NCI-H510A (cell line): ENCODE results near the gene KRTAP12-1.
"Not testable (repeated sequence)": the region's sequence is repeated elsewhere in the genome, so short reads cannot be mapped to it uniquely, and the experiment has no call there.

Experiments
- DNase-seq: peaks from one replicate; lab custom pipeline; 2025; lab: John Stamatoyannopoulos, UW

The KRTAP12-1 gene

DNA sequence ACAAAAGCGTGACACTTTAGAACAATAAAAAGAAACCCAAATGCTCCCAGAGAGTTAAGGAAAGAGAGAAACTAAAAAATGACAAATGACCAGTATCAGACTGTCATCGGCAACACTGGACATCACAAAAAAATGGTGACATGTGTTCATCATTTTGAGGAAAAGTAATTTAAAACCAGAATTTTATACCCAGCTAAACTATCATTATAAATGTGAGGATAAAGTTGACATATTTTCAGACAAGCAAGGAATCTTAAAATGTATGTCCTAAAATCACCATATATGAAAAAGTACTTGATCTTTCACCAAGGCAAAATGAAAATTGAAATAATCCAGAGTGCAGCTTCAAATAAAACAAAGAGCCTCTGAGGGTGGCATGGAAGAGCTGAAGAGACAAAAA lies 37.1 kb downstream of the KRTAP12-1 start:
- no peak for DNase-seq

DNA sequence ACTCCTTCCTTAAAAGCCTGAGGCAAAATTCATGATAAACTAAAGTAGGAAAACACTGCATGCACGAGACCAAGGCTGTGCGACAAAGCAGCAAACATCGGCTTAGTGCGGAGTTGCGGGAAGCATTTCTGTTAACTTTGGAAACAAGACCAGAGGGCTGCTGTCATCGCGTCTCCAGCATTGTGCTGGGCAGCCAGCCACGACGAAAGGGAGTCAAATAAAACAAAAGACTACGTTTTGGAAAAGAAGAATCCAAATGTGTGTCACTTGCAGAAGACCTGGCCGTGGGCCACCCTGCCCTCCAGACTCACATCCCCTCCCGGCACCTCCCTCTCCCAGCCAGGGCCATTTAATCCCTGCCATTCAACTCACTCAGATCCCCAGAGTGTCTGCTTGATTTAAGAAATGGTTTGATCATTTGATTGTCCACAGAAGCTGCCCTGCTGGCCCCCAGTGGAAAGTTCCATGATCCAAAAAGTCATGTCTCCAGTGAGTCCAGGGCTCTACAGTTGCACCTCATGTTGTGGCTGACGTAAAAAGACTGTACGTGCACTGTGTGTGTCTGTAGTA lies 38.1 kb downstream of the KRTAP12-1 start:
- DNase-seq, result no peak

DNA sequence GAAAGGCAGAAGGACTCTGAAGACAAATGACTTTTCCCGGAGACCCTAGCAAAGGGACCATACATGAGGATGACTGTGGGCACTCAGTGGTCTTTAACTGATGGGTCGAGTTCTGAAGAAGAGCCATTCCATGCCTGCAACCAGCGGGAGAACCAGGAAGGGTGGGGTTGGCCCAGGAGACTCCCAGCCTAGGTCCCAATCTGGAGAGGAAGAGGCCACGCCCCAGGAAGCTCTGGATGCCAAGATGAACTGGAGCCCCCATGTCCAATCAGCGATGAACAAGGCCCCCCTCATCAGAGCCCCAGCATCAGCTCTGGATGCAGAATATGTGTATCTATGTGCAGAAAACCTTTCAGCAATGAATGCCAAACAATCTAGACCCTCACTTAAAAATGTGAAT lies 41.2 kb downstream of the KRTAP12-1 start:
- DNase-seq, result no peak

DNA sequence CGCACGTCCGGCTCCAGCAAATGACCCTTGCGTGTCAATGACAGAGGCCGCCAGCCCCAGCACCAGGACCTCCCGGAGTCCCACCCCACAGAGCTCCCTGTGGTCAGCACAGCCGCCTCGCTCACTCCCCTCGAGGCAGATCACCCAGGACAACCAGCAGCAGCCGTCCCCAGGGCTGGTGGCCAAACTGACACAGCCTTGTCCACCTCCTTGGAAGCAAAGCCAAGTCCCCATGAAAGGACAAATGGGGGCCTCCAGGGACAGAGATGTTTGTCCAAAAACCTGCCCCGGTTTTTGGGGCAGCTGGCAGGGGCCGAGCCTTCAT lies 42.7 kb downstream of the KRTAP12-1 start:
- no peak for DNase-seq

DNA sequence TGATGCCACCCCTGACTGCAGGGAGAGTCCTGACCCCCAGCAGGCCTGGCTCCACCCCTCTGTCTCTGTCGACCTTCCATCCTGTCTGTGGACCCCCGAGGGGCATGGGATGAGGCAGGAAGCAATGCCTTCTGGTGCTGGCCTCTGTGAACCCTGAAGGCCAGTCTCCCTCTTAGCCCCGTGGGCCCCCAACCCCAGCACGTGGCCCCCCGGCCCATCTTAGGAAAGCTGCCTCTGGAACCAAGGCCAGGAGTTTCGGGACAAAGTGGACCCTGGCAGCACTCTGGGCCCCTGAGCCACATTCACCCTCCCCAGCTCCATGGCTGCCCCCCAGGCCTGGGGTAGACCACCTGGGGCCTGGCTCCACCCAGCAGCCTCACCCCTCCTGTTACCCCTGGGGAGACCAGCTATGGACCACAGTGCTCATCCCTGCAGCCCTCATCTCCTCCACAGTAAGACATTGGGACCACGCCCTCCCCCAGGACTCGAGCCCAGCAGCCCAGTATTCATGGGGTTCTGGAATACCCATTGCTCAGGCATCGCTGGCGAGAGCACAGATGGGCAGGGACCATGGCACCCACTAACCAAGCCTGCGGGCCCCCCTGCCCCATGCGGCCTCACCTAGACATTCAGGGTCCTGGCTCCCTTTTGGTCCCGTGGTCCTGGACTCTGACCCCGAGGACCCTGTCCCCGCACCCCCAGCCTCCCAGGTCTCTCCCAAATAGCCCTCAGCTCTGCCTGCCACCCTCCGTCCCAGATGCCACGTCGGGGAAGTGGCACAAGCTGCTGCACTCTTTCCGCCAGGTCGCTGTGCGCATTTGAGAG lies 43.2 kb downstream of the KRTAP12-1 start:
- DNase-seq, result not testable (repeated sequence)

DNA sequence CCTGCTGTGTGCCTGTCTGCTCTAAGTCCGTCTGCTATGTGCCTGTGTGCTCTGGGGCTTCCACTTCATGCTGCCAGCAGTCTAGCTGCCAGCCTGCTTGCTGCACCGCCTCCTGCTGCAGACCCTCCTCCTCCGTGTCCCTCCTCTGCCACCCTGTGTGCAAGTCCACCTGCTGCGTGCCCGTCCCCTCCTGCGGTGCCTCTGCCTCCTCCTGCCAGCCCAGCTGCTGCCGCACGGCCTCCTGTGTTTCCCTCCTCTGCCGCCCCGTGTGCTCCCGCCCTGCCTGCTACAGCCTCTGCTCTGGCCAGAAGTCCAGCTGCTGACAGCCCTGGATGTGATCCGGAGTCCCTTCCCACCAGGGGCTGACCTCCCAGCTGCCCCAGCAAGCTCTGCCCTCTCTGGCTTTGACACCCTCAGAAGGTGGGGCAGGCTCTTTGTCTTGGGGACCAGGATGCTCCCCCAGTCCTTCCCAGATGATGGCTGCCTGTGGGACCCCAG lies 44.1 kb downstream of the KRTAP12-1 start:
- DNase-seq, result not testable (repeated sequence)

DNA sequence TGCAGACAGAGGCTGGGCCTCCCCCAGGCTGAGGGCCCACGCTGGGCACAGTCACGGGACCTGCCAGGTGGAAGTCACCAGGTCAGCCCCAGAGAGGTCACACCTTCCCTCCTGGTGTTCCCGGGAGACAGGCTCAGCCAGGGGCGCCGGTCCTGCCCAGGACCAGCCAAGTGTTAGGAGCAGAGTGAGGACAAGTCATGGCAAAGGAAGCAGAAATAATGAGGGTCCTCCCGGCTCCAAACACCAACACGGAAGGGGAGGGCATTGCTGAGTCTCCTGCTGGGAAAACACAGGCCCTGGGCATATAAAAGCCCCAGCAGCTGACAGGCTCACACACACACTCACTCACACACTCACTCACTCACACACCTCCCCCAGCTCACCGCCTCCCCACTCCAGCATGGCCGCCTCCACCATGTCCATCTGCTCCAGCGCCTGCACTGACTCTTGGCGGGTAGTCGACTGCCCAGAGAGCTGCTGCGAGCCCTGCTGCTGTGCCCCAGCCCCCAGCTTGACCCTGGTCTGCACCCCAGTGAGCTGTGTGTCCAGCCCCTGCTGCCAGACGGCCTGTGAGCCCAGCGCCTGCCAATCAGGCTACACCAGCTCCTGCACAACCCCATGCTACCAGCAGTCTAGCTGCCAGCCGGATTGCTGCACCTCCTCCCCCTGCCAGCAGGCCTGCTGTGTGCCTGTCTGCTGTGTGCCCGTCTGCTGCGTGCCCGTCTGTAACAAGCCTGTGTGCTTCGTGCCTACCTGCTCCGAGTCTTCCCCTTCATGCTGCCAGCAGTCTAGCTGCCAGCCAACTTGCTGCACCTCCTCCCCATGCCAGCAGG lies 44.7 kb downstream of the KRTAP12-1 start, which contains the start of gene KRTAP10-10:
TSS of gene KRTAP10-10 (plus strand) at position 339 of the 833 bp plus-strand sequence. CDS start at position 401, 62 bp downstream.
- no peak for DNase-seq

DNA sequence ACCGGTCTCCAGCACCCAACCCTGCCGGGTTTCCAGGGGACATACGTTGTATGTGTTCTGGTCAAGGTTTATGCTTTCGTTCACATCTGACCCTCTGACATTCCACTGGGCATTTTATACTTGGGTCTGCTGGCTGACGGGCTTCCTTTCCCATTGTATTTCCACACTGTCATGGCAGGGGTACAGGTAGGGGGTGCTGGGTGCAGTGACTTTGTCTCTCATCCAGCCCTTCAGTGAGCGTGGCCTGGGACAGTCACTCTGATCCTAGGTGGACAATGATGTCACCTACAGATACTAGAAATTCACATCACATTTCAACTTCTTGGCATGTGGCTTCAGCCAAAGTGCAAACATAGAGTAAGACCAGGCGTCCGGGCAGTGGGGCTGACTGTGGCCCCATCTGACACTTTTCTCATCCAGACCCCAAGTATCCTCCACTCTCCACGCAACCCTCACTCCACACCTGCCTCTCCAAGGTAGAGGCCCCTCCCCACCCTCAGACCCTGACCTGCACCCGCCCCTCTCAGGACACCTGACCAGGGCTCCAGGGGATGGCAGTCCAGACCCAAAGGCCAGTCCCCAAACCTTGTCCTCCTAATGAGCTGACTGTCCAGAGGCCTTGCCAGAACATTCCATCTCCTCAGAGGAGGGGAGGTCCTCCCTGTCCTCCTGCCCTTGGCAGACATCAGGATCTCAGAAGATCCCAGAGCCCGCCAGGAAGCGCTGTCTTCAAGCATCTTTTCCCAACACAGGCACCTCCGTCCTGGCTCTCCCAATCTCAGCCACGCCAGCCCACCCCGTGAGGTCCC lies 45.5 kb downstream of the KRTAP12-1 start:
- DNase-seq, result no peak

DNA sequence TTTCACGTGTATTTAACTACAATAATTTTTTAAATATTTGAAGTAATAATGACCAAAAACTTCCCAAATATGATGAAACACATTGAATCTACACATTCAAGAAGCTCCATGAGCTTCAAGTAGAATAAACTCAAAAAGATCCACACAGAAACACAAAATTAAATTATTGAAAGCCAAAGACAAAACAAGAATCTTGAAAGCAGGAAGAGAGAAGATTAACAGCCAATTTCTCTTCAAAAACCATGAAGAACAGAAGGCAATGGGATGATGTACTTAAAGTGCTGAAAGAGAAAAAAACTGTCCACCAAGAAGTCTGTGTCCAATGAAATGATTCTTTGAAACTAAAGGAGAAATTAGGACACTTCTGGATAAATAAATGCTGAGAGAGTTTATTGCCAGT lies 49.9 kb downstream of the KRTAP12-1 start:
- no peak for DNase-seq
